Kidney (tissue), 14 donors: ENCODE results near the gene KCNJ9. TPM values are rescaled to one million over a fixed set of nuclear protein-coding genes. Genes with fewer than 3 reads are reported as not detected.

ENCODE experiments used
- DNase-seq, 5 donors: peaks; one replicate each; pipeline ENCODE4 v3.0.0-alpha.2; 2013 to 2020
- FAIRE-seq: peaks from 2 replicates; lab custom pipeline; 2012; peaks lifted over from hg19 to GRCh38; lab: Jason Lieb, UNC
- H3K27ac ChIP-seq, 2 donors: one replicate each; pipeline ENCODE4 v1.7.0; 2013; ENCODE audit warnings: low read depth in 2 of 2, low read length in 2 of 2, inconsistent platforms in 1 of 2
- H3K27me3 ChIP-seq: one replicate; pipeline ENCODE4 v1.7.1; 2013; ENCODE audit warnings: low read length, inconsistent platforms; ENCODE audit not compliant: control insufficient read depth, insufficient read depth
- H3K36me3 ChIP-seq, 3 donors: one replicate each; pipeline versions ENCODE4 v1.7.0 to v1.7.1; 2013; ENCODE audit warnings: low read length in 3 of 3, control low read depth in 1 of 3, inconsistent platforms in 1 of 3; ENCODE audit not compliant: insufficient read depth in 3 of 3, control insufficient read depth in 2 of 3
- H3K4me1 ChIP-seq, 3 donors: one replicate each; pipeline versions ENCODE4 v1.7.0 to v1.7.1; 2013; ENCODE audit warnings: low read length in 3 of 3, inconsistent platforms in 1 of 3, low read depth in 1 of 3; ENCODE audit not compliant: control insufficient read depth in 2 of 3, insufficient read depth in 2 of 3
- H3K4me3 ChIP-seq, 3 donors: one replicate each; pipeline versions ENCODE4 v1.7.0 to v1.8.1; 2013; ENCODE audit warnings: low read length in 3 of 3, control low read depth in 1 of 3, inconsistent platforms in 1 of 3
- H3K9ac ChIP-seq, 3 donors: one replicate each; pipeline versions ENCODE4 v1.7.0 to v1.7.1; 2013; ENCODE audit warnings: low read length in 3 of 3, control low read depth in 1 of 3, inconsistent platforms in 1 of 3
- H3K9me3 ChIP-seq, 3 donors: one replicate each; pipeline versions ENCODE4 v1.7.0 to v1.7.1; 2013; ENCODE audit warnings: low read length in 3 of 3, control low read depth in 1 of 3, inconsistent platforms in 1 of 3; ENCODE audit not compliant: control insufficient read depth in 2 of 3, insufficient read depth in 1 of 3
- CTCF ChIP-seq: IDR thresholded peaks from 3 replicates; pipeline ENCODE4 v1.5.1; 2012; ENCODE audit warnings: mild to moderate bottlenecking, moderate library complexity, borderline replicate concordance; ENCODE audit not compliant: insufficient read depth; ENCODE audit errors: extremely low read depth
- intact Hi-C: fragments of 100-400 bp; cut with DNase I; formaldehyde crosslinking; loops from one replicate; pipeline ENCODE4 v1.11.1; 2022
- polyA plus RNA-seq: library from polyadenylated mRNA; stranded (reverse); fragments of 350-450 nt; fragmentation: Illumina TruSeq; extraction: RNeasy Lipid Tissue Mini Kit (QIAGEN cat#74804); gene quantifications from one replicate; pipeline ENCODE4 v1.2.3, GENCODE V29; 2014; ENCODE audit warnings: low read depth, low replicate concordance; ENCODE audit not compliant: insufficient read depth
- total RNA-seq: library from RNA; stranded (reverse); fragmentation: NEBNext Ultra II Directional; extraction: Animal tissue kit (Norgen Biotek cat#: 25700); gene quantifications from one replicate; pipeline ENCODE4 v1.2.1, GENCODE V29; 2021
- donor health status: control.
- donor health status: control.
- donor health status: control.
- donor health status: control.
- donor health status: control.
- donor health status: DM: yes; HTN: yes; CAD: no.
- donor health status: Normal renal cell carcinoma (clear cell type).

KCNJ9 gene
- total and polyA plus RNA-seq, 2 donors from 2014 or later: 0.09 TPM; not detected in 1

GRCh38 chr1:160066829-160067745 is 14.3 kb upstream of the KCNJ9 start:
- H3K9ac ChIP-seq: no peak overlapping the region
- H3K4me1 ChIP-seq: peaks cover 0 to 11% (median 0%) of the 10 kb centered on the region in 3 donors
- DNase-seq (peak in 1 of 5 donors; percentile 51), FAIRE-seq (no peak)
- peak overlapping the region in 1 of 3 donors; percentile 49 for H3K4me3 ChIP-seq
- no peak for TF ChIP-seq CTCF
- no peaks in the 10 kb centered on the region for H3K9me3 ChIP-seq
- no peaks in the 10 kb centered on the region for H3K36me3 ChIP-seq
- intact Hi-C loops: no loop called here
- peak overlapping the region in 1 of 2 donors; percentile 74 for H3K27ac ChIP-seq
- H3K27me3 ChIP-seq: no peaks in the 10 kb centered on the region

- no peak for TF ChIP-seq CTCF
- DNase-seq (peak in 3 of 5 donors; percentile 49 to 61 (median 52)), FAIRE-seq (no peak)
- peak overlapping the region in 1 of 3 donors; percentile 10 for H3K9ac ChIP-seq
- H3K4me1 ChIP-seq: peaks cover 0 to 11% (median 0%) of the 10 kb centered on the region in 3 donors
- intact Hi-C loops: no loop called here
- no peaks in the 10 kb centered on the region for H3K9me3 ChIP-seq
- peak overlapping the region; percentile 16 to 50 for H3K27ac ChIP-seq
- no peaks in the 10 kb centered on the region for H3K36me3 ChIP-seq
- peak overlapping the region in 1 of 3 donors; percentile 49 for H3K4me3 ChIP-seq
- no peaks in the 10 kb centered on the region for H3K27me3 ChIP-seq
Measured at GRCh38 chr1:160068225-160068624, 13.1 kb upstream of the KCNJ9 start.

GRCh38 chr1:160069460-160070231 is 11.7 kb upstream of the KCNJ9 start, which contains the start of gene KCNJ10:
Gene KCNJ10, minus strand, starts transcription at chr1:160070160. Its CDS starts 27,628 bp downstream, at chr1:160042532.
- FAIRE-seq: no peak
- Histone ChIP-seq H3K27me3 (no peaks in the 10 kb centered on the region), H3K9me3 (no peaks in the 10 kb centered on the region), H3K4me1 (peaks cover 0 to 11% (median 0%) of the 10 kb centered on the region in 3 donors), H3K36me3 (no peaks in the 10 kb centered on the region), H3K9ac (peak within 1 kb of the TSS in 2 of 3 donors; percentile 57 to 76), H3K4me3 (peak within 1 kb of the TSS; percentile 68 to 78 (median 73)), H3K27ac (peak within 1 kb of the TSS; percentile 26 to 41)
- intact Hi-C loops: no loop called here
- DNase-seq: peak in 2 of 5 donors; percentile 66 to 83
- no peak for TF ChIP-seq CTCF
